GM10266 (cell line): ENCODE results near the gene SSH2.

ENCODE experiments used
- DNase-seq: peaks from one replicate; pipeline ENCODE4 v3.0.0; 2012; ENCODE audit errors: extremely low spot score
- TF ChIP-seq, protein P1 (sequence below): IDR thresholded peaks from 2 replicates; pipeline ENCODE4 v1.5.1; 2012; ENCODE audit warnings: mild to moderate bottlenecking, low read depth; ENCODE audit not compliant: control insufficient read depth, insufficient read depth; ENCODE audit errors: missing control alignments

Gene SSH2

DNA sequence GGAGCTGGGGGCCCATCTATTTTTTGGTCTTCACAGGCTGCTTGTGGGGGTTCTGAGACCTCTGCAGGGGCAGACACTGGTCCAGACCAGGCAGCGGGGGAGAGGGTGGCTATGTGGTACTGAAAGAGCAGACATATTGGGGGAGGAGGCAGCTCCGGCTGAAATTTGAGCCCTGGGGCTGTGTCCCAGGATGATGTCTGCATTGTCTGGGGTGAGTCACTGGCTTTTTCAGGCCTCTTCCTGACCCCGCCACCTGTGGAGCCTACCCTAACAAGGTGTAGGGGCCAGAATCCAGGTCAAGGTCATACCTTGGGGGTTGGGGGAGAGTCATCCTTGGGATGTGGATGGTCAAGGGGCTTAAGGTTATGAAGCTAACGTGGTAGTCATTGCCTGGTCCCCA, 309.8 kb downstream of the SSH2 start:
- DNase-seq, result no peak
- TF ChIP-seq, protein P1, sequence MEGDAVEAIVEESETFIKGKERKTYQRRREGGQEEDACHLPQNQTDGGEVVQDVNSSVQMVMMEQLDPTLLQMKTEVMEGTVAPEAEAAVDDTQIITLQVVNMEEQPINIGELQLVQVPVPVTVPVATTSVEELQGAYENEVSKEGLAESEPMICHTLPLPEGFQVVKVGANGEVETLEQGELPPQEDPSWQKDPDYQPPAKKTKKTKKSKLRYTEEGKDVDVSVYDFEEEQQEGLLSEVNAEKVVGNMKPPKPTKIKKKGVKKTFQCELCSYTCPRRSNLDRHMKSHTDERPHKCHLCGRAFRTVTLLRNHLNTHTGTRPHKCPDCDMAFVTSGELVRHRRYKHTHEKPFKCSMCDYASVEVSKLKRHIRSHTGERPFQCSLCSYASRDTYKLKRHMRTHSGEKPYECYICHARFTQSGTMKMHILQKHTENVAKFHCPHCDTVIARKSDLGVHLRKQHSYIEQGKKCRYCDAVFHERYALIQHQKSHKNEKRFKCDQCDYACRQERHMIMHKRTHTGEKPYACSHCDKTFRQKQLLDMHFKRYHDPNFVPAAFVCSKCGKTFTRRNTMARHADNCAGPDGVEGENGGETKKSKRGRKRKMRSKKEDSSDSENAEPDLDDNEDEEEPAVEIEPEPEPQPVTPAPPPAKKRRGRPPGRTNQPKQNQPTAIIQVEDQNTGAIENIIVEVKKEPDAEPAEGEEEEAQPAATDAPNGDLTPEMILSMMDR, result no peak

GRCh38 chr17:29619251-29619650, 310.8 kb downstream of the SSH2 start:
- DNase-seq, result no peak
- TF ChIP-seq, protein P1, result peak; percentile 29

GRCh38 chr17:29618272-29619065, 311.6 kb downstream of the SSH2 start:
- no peak for DNase-seq
- TF ChIP-seq, protein P1, result no peak

- peak; percentile 86 for DNase-seq
- TF ChIP-seq, protein P1, result peak; percentile 83
Observed at GRCh38 chr17:29617481-29618271, 312.4 kb downstream of the SSH2 start.

- DNase-seq, result peak; percentile 93
Observed at GRCh38 chr17:29617125-29617480, 312.9 kb downstream of the SSH2 start.

GRCh38 chr17:29616300-29617048, 313.6 kb downstream of the SSH2 start:
- DNase-seq, result no peak
- TF ChIP-seq, protein P1, result no peak

More at GRCh38 chr17:29617125-29617480, 312.9 kb downstream of the SSH2 start:
- TF ChIP-seq, protein P1, result peak; percentile 87
